Transverse colon (tissue), 4 donors: ENCODE data around the gene TPST2. TPM values are rescaled to one million over a fixed set of nuclear protein-coding genes. Genes with fewer than 3 reads are reported as not detected.

ENCODE experiments used
- DNase-seq: peaks from one replicate; pipeline ENCODE4 v3.0.0-alpha.2; 2019
- H3K27ac ChIP-seq, 4 donors: fragments of 200-600 bp; sonication (generic); 2 replicates each; pipeline ENCODE4 v1.5.1; 2016 to 2018; ENCODE audit warnings: inconsistent platforms in 4 of 4
- H3K27me3 ChIP-seq: fragments of 200-600 bp; sonication (generic); 2 replicates; pipeline ENCODE4 v1.5.1; 2017; ENCODE audit warnings: inconsistent platforms
- H3K36me3 ChIP-seq, 4 donors: fragments of 200-600 bp; sonication (generic); 2 replicates each; pipeline ENCODE4 v1.5.1; 2017 to 2019; ENCODE audit warnings: inconsistent platforms in 4 of 4
- H3K4me1 ChIP-seq, 4 donors: fragments of 200-600 bp; sonication (generic); 2 replicates each; pipeline ENCODE4 v1.5.1; 2017 to 2020; ENCODE audit warnings: inconsistent platforms in 4 of 4
- H3K4me3 ChIP-seq, 4 donors: fragments of 200-600 bp; sonication (generic); 1 replicate in 1 of 4; 2 replicates in 3 of 4; pipeline versions ENCODE4 v1.5.1 to v1.6.1; 2017 to 2019; ENCODE audit warnings: inconsistent platforms in 4 of 4
- H3K9me3 ChIP-seq, 2 donors: fragments of 200-600 bp; sonication (generic); 2 replicates each; pipeline ENCODE4 v1.5.1; 2017 to 2019; ENCODE audit warnings: inconsistent platforms in 2 of 2
- EP300 ChIP-seq: sonication (generic); formaldehyde crosslinking; IDR thresholded peaks from one replicate; pipeline ENCODE4 v1.6.1; 2017; ENCODE audit warnings: antibody characterized with exemption, low read depth
- POLR2A ChIP-seq: fragments of 450-650 bp; IDR thresholded peaks from one replicate; pipeline ENCODE4 v1.6.1; 2016; ENCODE audit warnings: antibody characterized with exemption, mild to moderate bottlenecking, moderate library complexity
- POLR2AphosphoS5 ChIP-seq, 3 donors: sonication (generic); formaldehyde crosslinking; IDR thresholded peaks; one replicate each; pipeline ENCODE4 v1.6.1; 2016; ENCODE audit warnings: antibody characterized with exemption in 3 of 3
- WGBS, 2 donors: methylation state at CpG; one replicate each; pipeline ENCODE4 v1.1.5; 2018; ENCODE audit warnings: low coverage in 1 of 2; 5-methylcytosine and 5-hydroxymethylcytosine counted together
- in situ Hi-C, 4 donors: fragments of 200-750 bp; cut with MboI; loops; one replicate each; pipeline versions ENCODE4 v1.15.0 to v1.15.1; 2017; ENCODE audit warnings: low sequenced_read_pairs in 3 of 4, low pct_ligation_motif_present in 1 of 4, low pct_unique_long_range_greater_than_20kb in 1 of 4
- intact Hi-C: fragments of 100-400 bp; cut with DNase I; formaldehyde crosslinking; loops from one replicate; pipeline ENCODE4 v1.15.1; 2023; ENCODE audit warnings: low total_unique reads
- total RNA-seq, 4 donors: library from RNA; depleted of rRNA; stranded (reverse); fragments of >200 nt; gene quantifications; one replicate each; pipeline ENCODE4 v1.1.0, GENCODE V29; 2016
- TF ChIP-seq, protein P1 (sequence below), 5 experiments: fragments of 200-600 bp in 3 of 5; fragments of 450-650 bp in 2 of 5; sonication (generic) in 3 of 5; IDR thresholded peaks; 1 replicate in 2 of 5; 2 replicates in 3 of 5; pipeline ENCODE4 v1.5.1; 2016 to 2017; ENCODE audit warnings: antibody characterized with exemption in 5 of 5, inconsistent platforms in 3 of 5, mild to moderate bottlenecking in 2 of 5, moderate library complexity in 1 of 5

TPST2 gene
- total RNA-seq, 4 donors from 2014 or later, result 14.3 to 35.6 (median 26.8) TPM

DNA sequence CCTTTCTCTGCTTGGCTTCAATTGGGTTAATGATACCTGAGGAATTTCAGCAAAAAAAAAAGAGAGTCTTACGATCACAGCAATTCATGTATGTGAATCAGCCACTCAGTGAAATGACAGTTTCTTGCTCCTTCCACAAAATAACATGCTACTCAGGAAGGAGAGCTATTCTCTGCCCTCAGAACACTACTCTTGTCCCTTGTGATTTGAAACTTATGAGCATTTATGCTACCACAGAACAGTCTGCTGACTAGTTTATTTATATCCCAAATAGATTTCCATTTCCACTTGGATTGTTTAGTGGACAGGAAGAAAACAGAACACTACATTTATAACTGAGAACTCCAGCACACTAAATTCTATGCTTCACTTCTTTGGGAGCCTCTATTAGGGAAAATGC, 86.2 kb downstream of the TPST2 start:
- Histone ChIP-seq H3K27me3 (no peaks in the 10 kb centered on the region), H3K36me3 (peaks cover 0 to 97% (median 45%) of the 10 kb centered on the region in 4 donors), H3K27ac (no peak overlapping the region), H3K9me3 (no peaks in the 10 kb centered on the region), H3K4me1 (peaks cover 0 to 9% (median 0%) of the 10 kb centered on the region in 4 donors), H3K4me3 (no peak overlapping the region)
- WGBS, 2 donors, result 85% methylated on average over 1 of the region's 1 CpG; no CpG with 5 or more reads in 1 of the 2 donors
- TF ChIP-seq, protein P1, sequence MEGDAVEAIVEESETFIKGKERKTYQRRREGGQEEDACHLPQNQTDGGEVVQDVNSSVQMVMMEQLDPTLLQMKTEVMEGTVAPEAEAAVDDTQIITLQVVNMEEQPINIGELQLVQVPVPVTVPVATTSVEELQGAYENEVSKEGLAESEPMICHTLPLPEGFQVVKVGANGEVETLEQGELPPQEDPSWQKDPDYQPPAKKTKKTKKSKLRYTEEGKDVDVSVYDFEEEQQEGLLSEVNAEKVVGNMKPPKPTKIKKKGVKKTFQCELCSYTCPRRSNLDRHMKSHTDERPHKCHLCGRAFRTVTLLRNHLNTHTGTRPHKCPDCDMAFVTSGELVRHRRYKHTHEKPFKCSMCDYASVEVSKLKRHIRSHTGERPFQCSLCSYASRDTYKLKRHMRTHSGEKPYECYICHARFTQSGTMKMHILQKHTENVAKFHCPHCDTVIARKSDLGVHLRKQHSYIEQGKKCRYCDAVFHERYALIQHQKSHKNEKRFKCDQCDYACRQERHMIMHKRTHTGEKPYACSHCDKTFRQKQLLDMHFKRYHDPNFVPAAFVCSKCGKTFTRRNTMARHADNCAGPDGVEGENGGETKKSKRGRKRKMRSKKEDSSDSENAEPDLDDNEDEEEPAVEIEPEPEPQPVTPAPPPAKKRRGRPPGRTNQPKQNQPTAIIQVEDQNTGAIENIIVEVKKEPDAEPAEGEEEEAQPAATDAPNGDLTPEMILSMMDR (IDR thresholded peaks at IDR 0.05), result no peak
- TF ChIP-seq POLR2A (no peak), POLR2AphosphoS5 (IDR thresholded peaks at IDR 0.05) (no peak), EP300 (no peak)
- intact Hi-C loops (no loop called here), in situ Hi-C loops (no loop called here)
- no peak for DNase-seq

DNA sequence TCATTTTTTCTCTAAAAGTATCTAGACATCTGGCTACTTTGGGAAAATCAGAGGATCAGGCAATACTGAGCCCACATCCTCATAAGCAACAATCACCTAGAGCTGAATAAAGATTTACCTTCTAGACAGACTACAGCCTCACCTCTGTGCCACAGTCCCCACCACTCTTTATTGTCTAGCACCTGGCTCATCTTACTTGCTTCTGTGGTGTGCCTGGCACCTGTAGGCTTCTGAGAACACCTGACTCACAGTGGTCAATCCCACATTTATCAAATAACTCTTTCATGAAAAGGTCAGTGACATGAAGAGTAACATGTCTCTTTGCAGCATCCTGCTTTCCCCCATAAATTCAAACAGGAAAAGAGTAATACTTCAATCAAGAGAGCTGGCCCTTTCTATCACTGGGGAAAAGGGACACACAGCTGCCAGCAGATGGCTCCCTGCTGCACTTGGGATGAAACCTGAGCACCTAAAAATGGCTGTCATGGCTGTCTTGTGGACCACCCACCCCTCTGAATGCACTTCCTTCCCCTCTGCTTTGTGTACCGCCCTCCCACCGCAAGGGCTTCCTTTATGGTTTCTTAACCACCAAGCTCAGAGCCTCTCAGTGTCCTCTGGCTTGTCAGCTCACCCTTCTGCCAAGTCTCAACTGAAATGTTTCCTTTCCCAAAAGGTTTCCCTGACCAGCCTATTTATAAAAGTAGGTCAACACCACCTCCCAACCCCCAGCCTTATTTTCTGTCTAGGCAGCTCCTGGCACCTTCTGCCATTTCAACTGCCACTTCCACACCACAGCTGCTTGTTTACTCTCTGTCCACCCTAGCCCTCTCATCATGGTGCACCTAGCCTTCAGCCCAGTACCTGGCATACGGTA, 87.0 kb downstream of the TPST2 start:
- Histone ChIP-seq H3K27ac (no peak overlapping the region), H3K9me3 (no peaks in the 10 kb centered on the region), H3K4me1 (peaks cover 0 to 9% (median 0%) of the 10 kb centered on the region in 4 donors), H3K4me3 (no peak overlapping the region), H3K36me3 (peaks cover 0 to 98% (median 46%) of the 10 kb centered on the region in 4 donors), H3K27me3 (no peaks in the 10 kb centered on the region)
- TF ChIP-seq POLR2AphosphoS5 (IDR thresholded peaks at IDR 0.05), result no peak
- TF ChIP-seq, protein P1 (IDR thresholded peaks at IDR 0.05), result peak in 3 of 5 experiments; percentile 14 to 28 (median 18)
- WGBS, 2 donors, result 44 to 70% methylated on average over 2 to 3 of the region's 3 CpGs
- intact Hi-C loops (no loop called here), in situ Hi-C loops (no loop called here)
- peak; percentile 55 for DNase-seq

DNA sequence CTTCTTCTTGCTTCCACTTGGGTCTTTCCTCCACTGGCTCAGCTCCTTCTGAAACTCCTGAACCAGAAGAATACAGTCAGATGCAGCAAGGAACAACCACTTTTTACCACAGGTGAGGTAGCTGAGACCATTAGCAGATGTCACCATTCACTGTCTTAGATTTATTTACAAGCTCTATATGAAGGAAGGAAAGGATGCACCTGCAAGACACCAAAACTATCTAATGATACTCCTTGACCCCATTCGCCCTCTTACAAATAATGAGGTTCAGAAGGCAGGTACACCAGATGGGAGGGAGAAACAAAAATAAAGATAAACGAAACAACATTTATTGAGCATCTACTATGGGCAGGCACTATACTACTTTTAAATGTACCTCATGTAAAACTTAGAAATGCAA, 87.9 kb downstream of the TPST2 start:
- in situ Hi-C loops, result no loop called here
- Histone ChIP-seq H3K9me3 (no peaks in the 10 kb centered on the region), H3K36me3 (peaks cover 0 to 94% (median 47%) of the 10 kb centered on the region in 4 donors), H3K27me3 (no peaks in the 10 kb centered on the region), H3K4me1 (peaks cover 0 to 9% (median 0%) of the 10 kb centered on the region in 4 donors), H3K4me3 (no peak overlapping the region), H3K27ac (no peak overlapping the region)
- intact Hi-C loops, result no loop called here
- TF ChIP-seq POLR2AphosphoS5 (IDR thresholded peaks at IDR 0.05), result no peak
- TF ChIP-seq, protein P1 (IDR thresholded peaks at IDR 0.05), result no peak
- no peak for TF ChIP-seq POLR2A
- no peak for TF ChIP-seq EP300
- WGBS, 2 donors, result 81 to 88% methylated on average over 2 of the region's 2 CpGs
- no peak for DNase-seq

DNA sequence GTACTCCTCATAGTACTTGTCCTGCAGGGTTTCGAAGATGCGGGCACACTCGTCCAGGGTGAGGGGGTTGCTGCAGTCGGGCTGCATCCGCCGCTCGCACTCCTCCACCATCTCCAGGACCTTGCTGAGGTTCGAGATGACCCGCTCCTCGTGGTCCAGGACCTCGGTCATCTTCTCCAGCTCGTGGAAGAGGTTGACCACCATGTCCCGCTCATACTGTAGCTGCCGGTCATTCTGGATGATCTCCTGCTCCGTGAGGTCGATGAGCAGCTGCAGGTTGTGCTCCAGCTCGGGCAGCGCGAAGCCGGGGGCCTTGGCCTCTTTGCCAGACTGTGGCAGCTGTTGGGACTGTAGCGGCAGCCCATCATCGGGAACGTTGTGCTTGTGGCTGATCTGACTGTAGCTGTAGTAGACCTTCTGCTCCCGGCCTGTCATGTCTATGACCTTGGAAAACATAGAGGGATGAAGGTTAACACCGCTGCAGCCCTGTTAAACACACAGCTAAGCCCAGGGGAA, 90.7 kb downstream of the TPST2 start:
- H3K27ac ChIP-seq, result no peak overlapping the region
- H3K4me1 ChIP-seq, result peaks cover 0 to 9% (median 0%) of the 10 kb centered on the region in 4 donors
- no peaks in the 10 kb centered on the region for H3K27me3 ChIP-seq
- no peak overlapping the region for H3K4me3 ChIP-seq
- TF ChIP-seq EP300 (no peak), POLR2AphosphoS5 (IDR thresholded peaks at IDR 0.05) (no peak), POLR2A (no peak)
- TF ChIP-seq, protein P1 (IDR thresholded peaks at IDR 0.05), result no peak
- peaks cover 0 to 94% (median 42%) of the 10 kb centered on the region in 4 donors for H3K36me3 ChIP-seq
- DNase-seq, result no peak
- WGBS, 2 donors, result 92% methylated on average over 25 of the region's 25 CpGs; no CpG with 5 or more reads in 1 of the 2 donors
- in situ Hi-C loops, result no loop called here
- intact Hi-C loops, result no loop called here
- no peaks in the 10 kb centered on the region for H3K9me3 ChIP-seq
